Neuron (in vitro differentiated cells): Measurements from ENCODE around the gene SLC6A8.
"Not testable (repeated sequence)": the region's sequence is repeated elsewhere in the genome, so short reads cannot be mapped to it uniquely, and the experiment has no call there.

ENCODE experiments used
- H2AFZ ChIP-seq: one replicate; pipeline ENCODE4 v1.6.1; 2013; ENCODE audit warnings: low read depth, mild to moderate bottlenecking, inconsistent platforms, low read length, moderate library complexity
- H3K27me3 ChIP-seq: one replicate; pipeline ENCODE4 v1.6.1; 2013; ENCODE audit warnings: low read length; ENCODE audit not compliant: insufficient read depth
- H3K36me3 ChIP-seq: one replicate; pipeline ENCODE4 v1.6.1; 2013; ENCODE audit warnings: low read length; ENCODE audit not compliant: insufficient read depth
- H3K4me1 ChIP-seq: one replicate; pipeline ENCODE4 v1.6.1; 2013; ENCODE audit warnings: low read length; ENCODE audit not compliant: insufficient read depth
- H3K4me3 ChIP-seq: 2 replicates; pipeline ENCODE4 v1.5.1; 2013; ENCODE audit warnings: mild to moderate bottlenecking, low read length, moderate library complexity
- H3K9me3 ChIP-seq: one replicate; pipeline ENCODE4 v1.6.1; 2013; ENCODE audit warnings: low read length

SLC6A8 gene

GRCh38 chrX:153735274-153735673 lies 47.5 kb downstream of the SLC6A8 start:
- peaks cover under 1% of the 10 kb centered on the region for H3K27me3 ChIP-seq
- H3K9me3 ChIP-seq = peaks cover 6% of the 10 kb centered on the region
- H3K36me3 ChIP-seq = no peaks in the 10 kb centered on the region
- no peaks in the 10 kb centered on the region for H3K4me1 ChIP-seq
- no peak overlapping the region for H2AFZ ChIP-seq
- no peak overlapping the region for H3K4me3 ChIP-seq

GRCh38 chrX:153736071-153736820 lies 48.5 kb downstream of the SLC6A8 start:
- peaks cover 3% of the 10 kb centered on the region for H3K27me3 ChIP-seq
- H3K4me3 ChIP-seq = no peak overlapping the region
- H3K9me3 ChIP-seq = peaks cover 4% of the 10 kb centered on the region
- no peak overlapping the region for H2AFZ ChIP-seq
- no peaks in the 10 kb centered on the region for H3K4me1 ChIP-seq
- H3K36me3 ChIP-seq = no peaks in the 10 kb centered on the region

GRCh38 chrX:153736871-153737441 lies 49.2 kb downstream of the SLC6A8 start:
- peaks cover 4% of the 10 kb centered on the region for H3K9me3 ChIP-seq
- no peaks in the 10 kb centered on the region for H3K36me3 ChIP-seq
- H2AFZ ChIP-seq = no peak overlapping the region
- H3K4me3 ChIP-seq = no peak overlapping the region
- peaks cover 3% of the 10 kb centered on the region for H3K27me3 ChIP-seq
- no peaks in the 10 kb centered on the region for H3K4me1 ChIP-seq

GRCh38 chrX:153738056-153738605 lies 50.4 kb downstream of the SLC6A8 start:
- Histone ChIP-seq H3K4me1 (no peaks in the 10 kb centered on the region), H3K4me3 (no peak overlapping the region), H3K9me3 (no peaks in the 10 kb centered on the region), H3K36me3 (no peaks in the 10 kb centered on the region), H3K27me3 (peaks cover 3% of the 10 kb centered on the region), H2AFZ (no peak overlapping the region)

- Histone ChIP-seq H3K27me3 (peaks cover 3% of the 10 kb centered on the region), H3K36me3 (no peaks in the 10 kb centered on the region), H2AFZ (no peak overlapping the region), H3K9me3 (no peaks in the 10 kb centered on the region), H3K4me1 (no peaks in the 10 kb centered on the region), H3K4me3 (no peak overlapping the region)
Observed at GRCh38 chrX:153739754-153740486, 52.2 kb downstream of the SLC6A8 start.

GRCh38 chrX:153740631-153741222 lies 53.0 kb downstream of the SLC6A8 start:
- no peak overlapping the region for H3K4me3 ChIP-seq
- no peaks in the 10 kb centered on the region for H3K36me3 ChIP-seq

GRCh38 chrX:153741446-153741845 lies 53.7 kb downstream of the SLC6A8 start:
- H3K4me1 ChIP-seq = no peaks in the 10 kb centered on the region
- H3K4me3 ChIP-seq = no peak overlapping the region
- H3K9me3 ChIP-seq = no peaks in the 10 kb centered on the region
- H2AFZ ChIP-seq = no peak overlapping the region
- no peaks in the 10 kb centered on the region for H3K36me3 ChIP-seq
- H3K27me3 ChIP-seq = peaks cover 3% of the 10 kb centered on the region

More at GRCh38 chrX:153740631-153741222, 53.0 kb downstream of the SLC6A8 start:
- Histone ChIP-seq H3K9me3 (no peaks in the 10 kb centered on the region), H2AFZ (no peak overlapping the region), H3K4me1 (no peaks in the 10 kb centered on the region), H3K27me3 (peaks cover 3% of the 10 kb centered on the region)

GRCh38 chrX:153742111-153742510 lies 54.4 kb downstream of the SLC6A8 start:
- H3K36me3 ChIP-seq, H3K4me3 ChIP-seq, H3K9me3 ChIP-seq, H3K27me3 ChIP-seq, H2AFZ ChIP-seq, H3K4me1 ChIP-seq: not testable (repeated sequence)

- H3K36me3 ChIP-seq, H2AFZ ChIP-seq, H3K9me3 ChIP-seq, H3K4me3 ChIP-seq, H3K27me3 ChIP-seq, H3K4me1 ChIP-seq: not testable (repeated sequence)
Observed at GRCh38 chrX:153742796-153743467, 55.2 kb downstream of the SLC6A8 start.

GRCh38 chrX:153743468-153744209 lies 55.9 kb downstream of the SLC6A8 start:
- not testable (repeated sequence) for H3K27me3 ChIP-seq, H3K4me1 ChIP-seq, H3K4me3 ChIP-seq, H2AFZ ChIP-seq, H3K9me3 ChIP-seq, H3K36me3 ChIP-seq

- Histone ChIP-seq H2AFZ (no peak overlapping the region), H3K4me1 (no peaks in the 10 kb centered on the region), H3K36me3 (no peaks in the 10 kb centered on the region), H3K9me3 (no peaks in the 10 kb centered on the region), H3K27me3 (peaks cover 3% of the 10 kb centered on the region), H3K4me3 (no peak overlapping the region)
Observed at GRCh38 chrX:153744210-153745066, 56.7 kb downstream of the SLC6A8 start.
